ENCODE measurements around the gene FRMPD1.

Gene FRMPD1

DNA sequence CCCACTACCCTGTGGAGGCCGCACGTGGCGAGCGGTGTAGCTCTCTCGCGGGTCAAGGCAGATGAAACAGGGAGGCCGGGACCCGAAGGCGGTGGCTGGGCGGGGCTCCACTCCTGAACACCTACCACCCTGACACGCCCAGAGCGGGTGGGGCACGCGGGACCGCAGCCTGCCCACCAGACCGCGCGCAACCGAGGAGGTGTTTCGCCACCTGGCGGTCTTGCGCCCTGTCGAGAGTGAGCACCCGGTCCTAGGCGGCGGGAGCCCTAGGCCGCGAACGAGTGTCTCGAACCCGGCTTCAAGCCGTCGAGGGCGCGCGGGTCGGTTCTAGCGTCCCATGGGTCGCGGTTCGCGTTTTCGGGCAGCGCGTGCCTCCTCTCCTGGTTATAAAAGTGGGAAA lies 136.3 kb downstream of the FRMPD1 start:
- no peak for DNase-seq (ENCODE audit: low read depth)
- H3K4me3 ChIP-seq (ENCODE audit: low read depth, low read length) = no peak overlapping the region
- in situ Hi-C loops (cut with HindIII; ENCODE audit: low sequenced_read_pairs) = no loop called here
- no peak for TF ChIP-seq CTCF (IDR thresholded peaks at IDR 0.05; ENCODE audit: low read depth, low read length, missing control alignments)

DNA sequence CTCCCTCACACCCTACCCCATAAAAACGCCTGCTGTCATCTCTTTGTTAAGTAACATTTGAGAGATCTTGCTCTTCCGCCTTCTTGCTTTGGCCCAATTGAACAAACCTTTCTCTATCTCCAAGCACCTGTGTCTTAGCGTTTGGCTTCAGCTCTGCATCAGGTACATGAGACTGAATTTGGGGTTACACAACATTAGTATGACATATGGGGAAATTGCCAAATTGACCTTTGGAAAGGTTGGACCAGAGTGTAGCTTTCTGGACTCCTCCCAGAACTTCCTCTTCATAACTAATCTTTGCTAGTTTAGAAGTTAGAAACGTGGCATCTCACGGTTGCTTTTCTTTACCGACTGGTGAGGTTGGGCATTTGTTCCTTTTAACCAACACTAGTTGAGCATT lies 137.6 kb downstream of the FRMPD1 start:
- no peak for TF ChIP-seq CTCF (IDR thresholded peaks at IDR 0.05; ENCODE audit: low read depth, low read length, missing control alignments)
- no peak for DNase-seq (ENCODE audit: low read depth)
- no peak overlapping the region for H3K4me3 ChIP-seq (ENCODE audit: low read depth, low read length)
- in situ Hi-C loops (cut with HindIII; ENCODE audit: low sequenced_read_pairs) = no loop called here

DNA sequence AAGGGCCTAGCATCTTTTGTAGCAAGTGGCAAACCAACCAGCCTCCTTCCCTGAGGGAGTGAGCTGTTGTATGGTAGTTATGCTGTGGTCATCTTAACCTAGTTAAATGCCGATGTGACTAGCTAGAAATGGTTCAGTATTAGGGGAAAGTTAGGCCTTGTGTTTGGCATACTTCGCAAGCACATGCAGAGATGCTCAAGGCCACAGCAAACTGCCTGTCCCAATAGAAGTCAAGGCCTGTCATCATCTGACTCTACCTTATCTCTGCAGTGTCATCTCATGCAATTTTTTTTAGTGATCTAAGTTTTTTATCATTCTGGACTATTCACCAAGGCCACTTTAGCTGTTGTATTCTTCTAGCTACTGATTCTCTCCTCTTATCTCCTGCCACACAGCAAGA lies 139.3 kb downstream of the FRMPD1 start:
- no peak for TF ChIP-seq CTCF (IDR thresholded peaks at IDR 0.05; ENCODE audit: low read depth, low read length, missing control alignments)
- in situ Hi-C loops (cut with HindIII; ENCODE audit: low sequenced_read_pairs) = loop anchor here (10.0 kb wide), 2 partner anchors 55 to 65 kb away; no protein-coding TSS in a partner anchor
- no peak for DNase-seq (ENCODE audit: low read depth)
- H3K4me3 ChIP-seq (ENCODE audit: low read depth, low read length) = no peak overlapping the region

DNA sequence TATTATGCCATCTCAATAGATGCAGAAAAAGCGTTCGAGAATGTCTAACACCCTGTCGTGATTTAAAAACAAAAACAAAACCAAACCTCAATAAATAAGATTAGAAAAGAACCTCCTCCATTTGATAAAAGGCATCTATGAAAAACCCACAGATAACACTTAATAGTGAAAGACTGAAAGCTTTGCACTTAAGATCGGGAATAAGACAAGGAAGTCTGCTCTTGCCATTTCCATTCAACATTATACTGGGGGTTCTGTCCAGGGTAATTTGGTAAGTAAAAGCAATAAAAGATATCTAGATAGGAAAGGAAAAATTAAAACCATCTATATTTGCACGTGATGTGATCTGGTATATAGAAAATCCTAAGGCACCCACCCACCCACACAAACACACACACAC lies 141.4 kb downstream of the FRMPD1 start:
- no peak for DNase-seq (ENCODE audit: low read depth)
- no peak overlapping the region for H3K4me3 ChIP-seq (ENCODE audit: low read depth, low read length)
- in situ Hi-C loops (cut with HindIII; ENCODE audit: low sequenced_read_pairs) = loop anchor here (10.0 kb wide), 2 partner anchors 57 to 63 kb away; no protein-coding TSS in a partner anchor
- TF ChIP-seq CTCF (IDR thresholded peaks at IDR 0.05; ENCODE audit: low read depth, low read length, missing control alignments) = no peak

DNA sequence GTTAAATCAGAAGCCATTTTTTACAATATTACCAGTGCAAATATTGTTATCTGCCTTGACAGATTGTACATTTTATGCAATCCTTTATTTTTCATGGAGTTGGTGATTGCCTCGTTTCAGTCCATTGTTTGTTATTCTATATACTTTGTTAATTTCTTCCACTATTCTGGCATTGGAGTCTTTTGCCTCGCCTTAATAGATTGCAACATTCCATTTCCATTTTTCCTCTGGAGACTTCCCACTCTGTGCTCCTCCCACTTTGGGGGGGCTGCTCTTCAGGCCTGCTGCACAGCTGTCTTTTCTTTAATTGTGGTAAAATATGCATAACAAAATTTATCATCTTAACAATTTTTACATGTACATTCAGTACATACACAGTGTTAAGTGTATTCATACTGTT lies 145.5 kb downstream of the FRMPD1 start:
- no peak for DNase-seq (ENCODE audit: low read depth)
- no peak overlapping the region for H3K4me3 ChIP-seq (ENCODE audit: low read depth, low read length)
- in situ Hi-C loops (cut with HindIII; ENCODE audit: low sequenced_read_pairs) = loop anchor here (10.0 kb wide), 2 partner anchors 59 to 61 kb away; no protein-coding TSS in a partner anchor

More for the DNA sequence above, 145.5 kb downstream of the FRMPD1 start:
- no peak for TF ChIP-seq CTCF (IDR thresholded peaks at IDR 0.05; ENCODE audit: low read depth, low read length, missing control alignments)

All from astrocyte of the cerebellum (primary cell).